ENCODE measurements around the gene SLC30A4.

SLC30A4 gene

GRCh38 chr15:45522328-45523165 lies at the start of gene SLC30A4:
SLC30A4 (minus strand) TSS chr15:45522755; CDS start chr15:45522354, 401 bp downstream.
- TF ChIP-seq GATA3 (IDR thresholded peaks at IDR 0.05; ENCODE audit: low read depth, low read length) (no peak), GATA2 (IDR thresholded peaks at IDR 0.05; ENCODE audit: low read depth, low read length) (no peak)

DNA sequence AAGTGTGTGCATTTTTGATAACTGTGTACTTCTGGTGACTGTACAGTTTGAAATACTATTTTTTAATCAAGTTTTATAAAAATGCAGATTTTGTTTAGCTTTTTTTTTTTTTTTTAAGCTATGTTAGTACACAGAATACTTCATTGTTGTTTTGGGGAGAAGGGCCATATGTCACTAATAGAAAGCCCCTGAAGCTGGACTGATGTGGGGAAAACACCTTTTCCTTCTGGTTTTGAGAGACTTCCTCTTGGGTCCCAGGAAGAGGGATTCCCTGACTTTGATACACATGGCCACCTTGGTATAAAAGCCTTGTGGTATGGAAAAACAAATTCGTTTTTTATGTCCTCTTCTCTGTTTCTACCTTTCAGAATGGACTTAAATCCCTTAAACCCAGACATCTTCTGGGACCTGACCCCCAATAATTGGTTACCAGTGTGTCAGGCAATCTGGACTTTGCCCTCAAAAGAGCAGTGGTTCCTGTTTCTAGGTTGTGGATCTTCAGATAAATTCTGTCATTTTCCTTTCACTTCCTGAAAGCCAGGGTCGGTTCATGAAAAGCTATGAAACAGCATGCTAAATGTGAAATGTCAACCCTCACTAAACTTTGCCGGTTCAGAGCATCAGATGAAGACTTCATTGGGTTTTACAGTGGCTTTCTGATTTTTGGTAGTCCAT lies 33.5 kb upstream of the SLC30A4 start:
- TF ChIP-seq GATA3 (IDR thresholded peaks at IDR 0.05; ENCODE audit: low read depth, low read length) = no peak
- no peak for TF ChIP-seq GATA2 (IDR thresholded peaks at IDR 0.05; ENCODE audit: low read depth, low read length)

- no peak for TF ChIP-seq GATA2 (IDR thresholded peaks at IDR 0.05; ENCODE audit: low read depth, low read length)
- no peak for TF ChIP-seq GATA3 (IDR thresholded peaks at IDR 0.05; ENCODE audit: low read depth, low read length)
Measured at GRCh38 chr15:45551676-45552075, 29.1 kb upstream of the SLC30A4 start.

DNA sequence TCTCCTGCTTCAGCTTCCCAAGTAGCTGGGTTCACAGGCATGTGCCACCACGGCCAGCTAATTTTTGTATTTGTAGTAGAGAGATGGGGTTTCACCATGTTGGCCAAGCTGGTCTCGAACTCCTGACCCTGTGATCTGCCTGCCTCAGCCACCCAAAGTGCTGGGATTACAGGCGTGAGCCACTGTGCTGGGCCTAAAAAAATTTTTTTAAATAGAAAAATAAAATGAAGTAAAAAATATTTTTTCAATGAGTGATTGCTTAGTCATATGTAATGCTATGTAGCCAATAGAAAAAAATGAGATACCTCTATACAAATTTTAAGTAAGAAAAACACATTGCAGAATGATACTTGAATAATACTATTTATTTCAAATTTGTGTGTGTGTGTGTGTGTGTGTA lies 27.9 kb upstream of the SLC30A4 start:
- no peak for TF ChIP-seq GATA2 (IDR thresholded peaks at IDR 0.05; ENCODE audit: low read depth, low read length)
- no peak for TF ChIP-seq GATA3 (IDR thresholded peaks at IDR 0.05; ENCODE audit: low read depth, low read length)

DNA sequence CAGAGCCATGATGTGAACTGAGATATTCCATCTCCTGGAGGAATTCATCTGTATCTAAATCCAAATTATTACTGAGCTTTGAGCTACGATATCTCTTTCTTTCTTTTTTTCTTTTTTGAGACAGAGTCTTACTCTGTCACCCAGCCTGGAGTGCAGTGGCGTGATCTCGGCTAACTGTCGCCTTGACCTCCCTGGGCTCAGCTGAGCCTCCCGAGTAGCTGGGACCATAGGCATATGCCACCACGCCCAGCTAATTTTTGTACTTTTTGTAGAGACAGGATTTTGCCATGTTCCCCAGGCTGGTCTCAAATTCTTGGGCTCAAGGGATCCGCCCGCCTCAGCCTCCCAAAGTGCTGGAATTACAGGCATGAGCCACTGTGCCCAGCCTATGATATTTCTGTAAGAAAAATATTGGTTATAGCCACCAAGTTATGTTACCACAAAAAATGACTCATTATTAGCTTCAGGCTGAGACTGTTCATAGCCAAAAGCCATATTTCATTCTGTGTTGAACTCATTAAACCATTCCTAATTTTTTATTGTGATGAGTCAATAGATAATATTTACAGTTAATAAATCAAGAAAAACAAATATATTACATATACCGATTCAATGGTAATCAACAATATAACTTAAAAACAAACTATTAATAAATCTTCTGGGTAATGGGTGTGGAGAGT lies 27.1 kb upstream of the SLC30A4 start:
- TF ChIP-seq GATA2 (IDR thresholded peaks at IDR 0.05; ENCODE audit: low read depth, low read length) (no peak), GATA3 (IDR thresholded peaks at IDR 0.05; ENCODE audit: low read depth, low read length) (no peak)

GRCh38 chr15:45548753-45549520 lies 26.4 kb upstream of the SLC30A4 start:
- no peak for TF ChIP-seq GATA3 (IDR thresholded peaks at IDR 0.05; ENCODE audit: low read depth, low read length)
- no peak for TF ChIP-seq GATA2 (IDR thresholded peaks at IDR 0.05; ENCODE audit: low read depth, low read length)

- no peak for TF ChIP-seq GATA3 (IDR thresholded peaks at IDR 0.05; ENCODE audit: low read depth, low read length)
- TF ChIP-seq GATA2 (IDR thresholded peaks at IDR 0.05; ENCODE audit: low read depth, low read length) = no peak
Measured at GRCh38 chr15:45546789-45547188, 24.2 kb upstream of the SLC30A4 start.

GRCh38 chr15:45544266-45545023 lies 21.9 kb upstream of the SLC30A4 start:
- no peak for TF ChIP-seq GATA2 (IDR thresholded peaks at IDR 0.05; ENCODE audit: low read depth, low read length)
- TF ChIP-seq GATA3 (IDR thresholded peaks at IDR 0.05; ENCODE audit: low read depth, low read length) = no peak

GRCh38 chr15:45543051-45543450 lies 20.5 kb upstream of the SLC30A4 start:
- no peak for TF ChIP-seq GATA3 (IDR thresholded peaks at IDR 0.05; ENCODE audit: low read depth, low read length)
- TF ChIP-seq GATA2 (IDR thresholded peaks at IDR 0.05; ENCODE audit: low read depth, low read length) = no peak

GRCh38 chr15:45540531-45540930 lies 18.0 kb upstream of the SLC30A4 start:
- TF ChIP-seq GATA3 (IDR thresholded peaks at IDR 0.05; ENCODE audit: low read depth, low read length) (no peak), GATA2 (IDR thresholded peaks at IDR 0.05; ENCODE audit: low read depth, low read length) (no peak)

DNA sequence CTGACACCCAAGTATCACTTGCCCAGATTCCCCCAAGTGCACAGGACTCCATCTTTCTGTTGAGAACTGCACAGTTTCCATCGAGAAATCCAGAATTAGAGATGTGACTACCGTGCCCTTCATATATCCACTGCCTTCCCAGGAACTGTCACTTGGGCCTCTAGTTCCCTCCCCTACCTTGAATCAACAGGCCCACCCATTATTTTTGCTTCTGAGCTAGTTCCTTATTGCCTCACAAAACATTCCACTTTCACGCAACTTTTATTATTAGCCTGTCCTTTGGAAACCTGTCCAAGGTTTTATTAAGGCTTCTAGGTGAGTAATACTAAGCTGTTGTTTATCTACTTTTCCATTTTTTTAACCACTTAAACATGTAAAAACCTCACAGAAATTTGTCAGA lies 17.1 kb upstream of the SLC30A4 start:
- TF ChIP-seq GATA3 (IDR thresholded peaks at IDR 0.05; ENCODE audit: low read depth, low read length) (no peak), GATA2 (IDR thresholded peaks at IDR 0.05; ENCODE audit: low read depth, low read length) (no peak)

- TF ChIP-seq GATA2 (IDR thresholded peaks at IDR 0.05; ENCODE audit: low read depth, low read length) (no peak), GATA3 (IDR thresholded peaks at IDR 0.05; ENCODE audit: low read depth, low read length) (no peak)
Measured at GRCh38 chr15:45536934-45537333, 14.4 kb upstream of the SLC30A4 start.

DNA sequence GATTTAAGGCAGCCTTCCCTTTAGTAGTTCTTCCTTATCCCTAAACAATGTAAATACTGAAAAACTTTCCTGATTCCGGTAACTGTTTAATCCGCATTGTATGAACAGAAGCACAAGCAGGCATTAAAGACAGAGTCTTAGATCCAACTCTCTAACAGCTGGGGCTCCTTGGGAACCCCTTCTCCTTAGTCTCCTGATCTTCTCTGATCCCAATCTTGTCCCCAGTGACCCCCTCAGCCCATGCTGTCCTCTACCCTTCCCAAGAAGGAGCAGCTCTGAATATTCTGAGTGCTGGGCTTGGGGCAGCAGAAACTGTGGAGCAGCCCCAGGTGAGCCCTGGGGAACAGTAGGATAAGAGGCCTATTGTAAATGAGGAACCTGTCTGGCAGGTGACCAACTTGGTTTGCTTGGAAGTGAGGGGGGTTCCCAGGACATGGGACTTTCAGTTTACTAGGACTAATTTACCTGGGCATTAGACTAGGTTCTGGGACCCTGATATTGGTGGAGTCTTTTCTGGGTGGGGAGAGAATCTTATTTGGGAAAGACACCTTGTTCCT lies 13.0 kb upstream of the SLC30A4 start:
- no peak for TF ChIP-seq GATA3 (IDR thresholded peaks at IDR 0.05; ENCODE audit: low read depth, low read length)
- no peak for TF ChIP-seq GATA2 (IDR thresholded peaks at IDR 0.05; ENCODE audit: low read depth, low read length)
